Effector memory CD4-positive, alpha-beta T cell (primary cell): ENCODE results near the gene BCL11B.

ENCODE experiments used
- DNase-seq, 3 donors: peaks; one replicate each; pipeline ENCODE4 v3.0.0-alpha.2; 2020
- H3K27ac ChIP-seq: 2 replicates; pipeline ENCODE4 v1.7.0; 2013; ENCODE audit warnings: mild to moderate bottlenecking, low read length, moderate library complexity; ENCODE audit not compliant: insufficient read depth, poor library complexity, severe bottlenecking
- H3K27me3 ChIP-seq: replicated peaks from 2 replicates; pipeline ENCODE4 v1.7.0; 2013; ENCODE audit warnings: mild to moderate bottlenecking, low read length; ENCODE audit not compliant: insufficient read depth, control insufficient read depth, poor library complexity, severe bottlenecking
- H3K36me3 ChIP-seq: 2 replicates; pipeline ENCODE4 v1.7.0; 2013; ENCODE audit warnings: mild to moderate bottlenecking, low read length, moderate library complexity; ENCODE audit not compliant: control insufficient read depth, insufficient read depth
- H3K4me1 ChIP-seq: 2 replicates; pipeline ENCODE4 v1.7.0; 2013; ENCODE audit warnings: low read length, mild to moderate bottlenecking; ENCODE audit not compliant: control insufficient read depth, insufficient read depth, poor library complexity, severe bottlenecking
- H3K4me3 ChIP-seq: 2 replicates; pipeline ENCODE4 v1.7.0; 2013; ENCODE audit warnings: low read length, low read depth, mild to moderate bottlenecking; ENCODE audit not compliant: insufficient read depth, poor library complexity, severe bottlenecking
- H3K9me3 ChIP-seq: 2 replicates; pipeline ENCODE4 v1.7.0; 2013; ENCODE audit warnings: mild to moderate bottlenecking, low read length, moderate library complexity; ENCODE audit not compliant: control insufficient read depth

The BCL11B gene

DNA sequence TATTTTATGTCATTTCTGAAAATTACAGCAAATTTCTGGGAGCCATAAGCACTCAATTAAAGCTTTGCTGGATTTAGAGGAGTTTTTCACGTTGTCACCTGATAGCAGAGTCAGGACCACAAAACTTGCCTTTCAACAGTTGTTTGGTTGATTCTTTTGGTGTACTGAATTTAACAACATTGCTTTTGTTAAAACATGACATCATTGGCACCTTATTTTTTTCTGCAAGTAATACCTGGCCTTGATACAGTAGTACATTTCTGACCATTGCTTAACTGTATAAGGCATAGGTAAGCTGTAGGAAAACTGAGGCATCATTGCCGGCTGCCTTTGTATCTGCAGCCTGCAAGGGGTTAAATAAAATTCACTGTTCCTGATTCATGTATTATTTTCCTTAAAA lies 4.5 kb upstream of the BCL11B start:
- Histone ChIP-seq H3K27me3 (no peaks in the 10 kb centered on the region), H3K27ac (no peak overlapping the region), H3K9me3 (no peaks in the 10 kb centered on the region), H3K36me3 (no peaks in the 10 kb centered on the region), H3K4me1 (peaks cover 23% of the 10 kb centered on the region), H3K4me3 (no peak overlapping the region)
- no peak for DNase-seq

DNA sequence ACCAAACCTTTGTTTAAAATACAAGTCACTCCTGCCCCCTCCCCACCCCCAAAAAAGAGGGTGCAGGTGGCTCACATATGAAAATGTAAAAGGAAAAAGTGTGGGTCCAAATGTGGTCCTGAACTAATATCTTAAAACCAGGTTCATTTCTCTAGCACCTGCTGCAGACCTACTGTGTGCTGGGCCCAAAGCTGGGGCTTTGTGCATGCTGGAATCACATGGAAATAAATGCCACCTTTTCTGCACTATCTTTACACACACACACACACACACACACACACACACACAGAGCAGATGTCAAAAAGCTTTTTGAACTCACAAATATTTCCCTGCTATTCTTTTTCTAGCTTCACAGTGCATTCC lies 3.2 kb upstream of the BCL11B start:
- no peaks in the 10 kb centered on the region for H3K9me3 ChIP-seq
- H3K4me1 ChIP-seq = peaks cover 23% of the 10 kb centered on the region
- no peak for DNase-seq
- no peak overlapping the region for H3K4me3 ChIP-seq
- no peaks in the 10 kb centered on the region for H3K36me3 ChIP-seq
- H3K27me3 ChIP-seq = no peaks in the 10 kb centered on the region
- no peak overlapping the region for H3K27ac ChIP-seq

GRCh38 chr14:99274346-99275221 lies 2.6 kb upstream of the BCL11B start:
- Histone ChIP-seq H3K9me3 (no peaks in the 10 kb centered on the region), H3K4me3 (peak overlapping the region; percentile 86), H3K4me1 (peaks cover 23% of the 10 kb centered on the region), H3K27me3 (no peaks in the 10 kb centered on the region), H3K27ac (no peak overlapping the region), H3K36me3 (no peaks in the 10 kb centered on the region)
- no peak for DNase-seq

DNA sequence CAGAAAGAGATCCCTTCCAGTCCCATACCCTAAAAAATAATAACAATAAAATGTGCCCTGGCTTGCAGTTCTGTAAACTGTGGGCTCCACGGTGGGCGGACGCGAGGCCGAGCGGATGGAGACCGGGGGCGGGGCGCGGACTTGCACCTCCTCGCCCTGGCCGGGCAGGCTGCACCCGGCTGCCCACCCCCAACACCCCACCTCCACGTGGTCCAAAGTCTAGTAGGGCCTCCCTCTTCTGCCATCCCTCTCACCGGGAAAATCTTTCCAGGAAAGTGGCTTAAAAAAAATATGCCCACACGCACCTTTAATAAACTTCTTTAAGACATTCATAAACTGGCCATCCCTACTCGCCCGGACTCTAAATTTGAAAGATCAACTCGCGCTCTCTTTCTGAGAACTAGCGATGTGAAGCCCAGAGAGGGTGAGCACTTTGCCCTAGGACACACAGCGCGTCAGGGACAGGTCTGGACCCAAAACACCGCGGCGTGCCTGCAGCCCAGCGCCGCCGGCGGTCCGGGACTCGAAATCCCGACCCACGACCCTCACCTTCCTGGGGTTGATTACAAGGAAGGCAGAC lies 1.9 kb upstream of the BCL11B start:
- Histone ChIP-seq H3K27me3 (no peaks in the 10 kb centered on the region), H3K4me1 (peaks cover 23% of the 10 kb centered on the region), H3K27ac (peak overlapping the region; percentile 11), H3K9me3 (no peaks in the 10 kb centered on the region), H3K36me3 (no peaks in the 10 kb centered on the region), H3K4me3 (peak overlapping the region; percentile 86)
- DNase-seq = no peak

DNA sequence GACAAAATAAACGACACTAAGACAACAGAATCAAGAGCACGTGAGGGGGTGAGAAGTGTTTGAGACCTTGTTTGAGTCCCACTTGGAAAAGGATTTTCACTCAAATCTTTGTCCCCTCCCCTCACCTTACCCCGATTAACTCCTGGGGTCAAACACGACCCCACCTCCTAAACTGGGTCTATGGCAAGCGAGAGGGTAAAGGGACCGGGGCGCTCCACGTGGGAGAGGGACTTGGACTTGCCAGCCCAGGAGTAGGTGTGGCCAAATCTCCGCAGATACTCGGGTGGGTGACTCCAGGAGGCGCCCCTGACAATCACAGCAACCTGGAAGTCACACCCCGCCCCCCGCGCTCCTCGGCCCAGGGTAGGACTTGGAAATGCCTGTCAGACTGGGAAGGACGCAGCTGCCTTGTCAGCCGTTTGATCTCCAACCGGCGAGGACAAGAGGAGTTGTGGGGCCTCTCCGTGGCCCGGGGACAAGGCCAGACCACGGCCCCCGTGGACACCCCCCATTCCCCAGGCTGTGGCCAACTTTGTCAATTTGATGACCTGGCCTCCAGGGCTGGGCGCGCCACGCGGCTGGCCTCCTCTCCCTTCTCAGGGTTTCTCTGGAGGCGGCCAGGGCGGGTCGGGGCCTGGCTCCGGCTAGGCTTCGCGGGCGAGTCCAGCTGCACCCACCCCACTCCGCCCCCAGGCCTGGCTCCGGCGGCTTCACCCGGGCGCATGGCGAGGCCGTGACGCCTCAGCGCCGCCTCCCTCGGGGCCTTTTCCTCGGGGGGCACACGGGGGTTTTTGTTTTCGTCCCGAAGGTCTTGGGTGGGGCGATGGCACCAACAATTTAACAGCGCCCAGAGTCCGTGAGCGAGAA lies 1.1 kb upstream of the BCL11B start:
- no peak for DNase-seq
- H3K27ac ChIP-seq = peak overlapping the region; percentile 11
- no peaks in the 10 kb centered on the region for H3K27me3 ChIP-seq

DNA sequence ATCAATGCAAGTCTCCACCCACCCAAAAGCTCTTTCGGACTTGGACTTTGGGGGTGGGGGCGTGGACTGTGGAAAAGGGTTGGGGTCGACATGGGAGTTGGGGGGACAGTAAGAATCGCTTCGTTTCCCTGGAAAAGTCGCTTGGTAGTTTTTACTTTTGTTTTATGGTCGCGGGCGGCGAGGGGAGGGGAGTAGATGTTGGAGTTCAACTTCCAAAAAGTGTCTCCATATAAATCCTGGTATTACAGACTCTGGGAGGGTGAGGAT lies 568 bp upstream of the BCL11B start:
- Histone ChIP-seq H3K27ac (peak overlapping the region; percentile 97), H3K4me1 (peaks cover 24% of the 10 kb centered on the region), H3K27me3 (no peaks in the 10 kb centered on the region), H3K4me3 (peak overlapping the region; percentile 86), H3K9me3 (no peaks in the 10 kb centered on the region), H3K36me3 (no peaks in the 10 kb centered on the region)
- DNase-seq = no peak

More for the DNA sequence above, 1.1 kb upstream of the BCL11B start:
- H3K36me3 ChIP-seq = no peaks in the 10 kb centered on the region
- H3K4me3 ChIP-seq = peak overlapping the region; percentile 86
- H3K9me3 ChIP-seq = no peaks in the 10 kb centered on the region
- peaks cover 23% of the 10 kb centered on the region for H3K4me1 ChIP-seq

- Histone ChIP-seq H3K36me3 (no peaks in the 10 kb centered on the region), H3K4me3 (peak overlapping the region; percentile 86), H3K27me3 (no peaks in the 10 kb centered on the region), H3K4me1 (peaks cover 28% of the 10 kb centered on the region), H3K27ac (peak overlapping the region; percentile 97), H3K9me3 (no peaks in the 10 kb centered on the region)
- no peak for DNase-seq
Measured at GRCh38 chr14:99271221-99271941, 616 bp downstream of the BCL11B start.

GRCh38 chr14:99270458-99271220 lies 1.4 kb downstream of the BCL11B start:
- peak overlapping the region; percentile 97 for H3K27ac ChIP-seq
- no peaks in the 10 kb centered on the region for H3K36me3 ChIP-seq
- H3K9me3 ChIP-seq = no peaks in the 10 kb centered on the region
- no peak for DNase-seq
- peak overlapping the region; percentile 86 for H3K4me3 ChIP-seq
- H3K4me1 ChIP-seq = peaks cover 34% of the 10 kb centered on the region
- no peaks in the 10 kb centered on the region for H3K27me3 ChIP-seq
